Measurements from ENCODE around the gene CRIP1. TPM values are rescaled to one million over a fixed set of nuclear protein-coding genes. Genes with fewer than 3 reads are reported as not detected.

Gene CRIP1
- total and polyA plus RNA-seq, 4 donors = 72.8 to 465 (median 301) TPM

GRCh38 chr14:105475269-105476096, 11.2 kb upstream of the CRIP1 start:
- 6% methylated on average over 38 to 48 of the region's 48 CpGs for whole genome bisulfite sequencing, 2 donors
- Histone ChIP-seq H3K4me1 (ENCODE audit: control insufficient read depth in 5 of 5, insufficient read depth in 5 of 5, low read length in 5 of 5) (peaks cover 0 to 57% (median 20%) of the 10 kb centered on the region in 5 donors), H3K27me3 (ENCODE audit: control insufficient read depth in 3 of 3, insufficient read depth in 3 of 3, low read length in 2 of 3) (no peaks in the 10 kb centered on the region), H3K4me3 (peak overlapping the region; percentile 75), H3K9ac (ENCODE audit: insufficient read depth in 1 of 2, low read length in 2 of 2) (peak overlapping the region; percentile 49 to 68), H3K9me3 (ENCODE audit: control insufficient read depth in 4 of 4, insufficient read depth in 3 of 4, low read length in 3 of 4) (no peaks in the 10 kb centered on the region), H3K27ac (ENCODE audit: low read depth in 1 of 2, low read length in 1 of 2) (peak overlapping the region; percentile 96 to 100), H3K36me3 (ENCODE audit: control insufficient read depth in 4 of 4, insufficient read depth in 4 of 4, low read length in 4 of 4) (peaks cover 0 to 8% (median 0%) of the 10 kb centered on the region in 4 donors)
- ATAC-seq (ENCODE audit: insufficient read depth, low FRiP score) (no peak), DNase-seq (peak; percentile 80 to 87 (median 86))
- TF ChIP-seq CTCF (IDR thresholded peaks at IDR 0.05; ENCODE audit: control extremely low read depth, extremely low read depth) = no peak

GRCh38 chr14:105476097-105476830, 10.4 kb upstream of the CRIP1 start:
- Histone ChIP-seq H3K36me3 (ENCODE audit: control insufficient read depth in 4 of 4, insufficient read depth in 4 of 4, low read length in 4 of 4) (peaks cover 0 to 8% (median 0%) of the 10 kb centered on the region in 4 donors), H3K4me3 (peak overlapping the region; percentile 75), H3K4me1 (ENCODE audit: control insufficient read depth in 5 of 5, insufficient read depth in 5 of 5, low read length in 5 of 5) (peaks cover 0 to 57% (median 17%) of the 10 kb centered on the region in 5 donors), H3K27ac (ENCODE audit: low read depth in 1 of 2, low read length in 1 of 2) (peak overlapping the region; percentile 96 to 100), H3K27me3 (ENCODE audit: control insufficient read depth in 3 of 3, insufficient read depth in 3 of 3, low read length in 2 of 3) (no peaks in the 10 kb centered on the region), H3K9me3 (ENCODE audit: control insufficient read depth in 4 of 4, insufficient read depth in 3 of 4, low read length in 3 of 4) (no peaks in the 10 kb centered on the region), H3K9ac (ENCODE audit: insufficient read depth in 1 of 2, low read length in 2 of 2) (peak overlapping the region; percentile 43 to 68)
- no peak for TF ChIP-seq CTCF (IDR thresholded peaks at IDR 0.05; ENCODE audit: control extremely low read depth, extremely low read depth)
- WGBS, 2 donors = 23 to 33% methylated on average over 21 of the region's 21 CpGs
- no peak for ATAC-seq (ENCODE audit: insufficient read depth, low FRiP score)
- peak; percentile 68 to 70 (median 69) for DNase-seq

- H3K4me1 ChIP-seq (ENCODE audit: control insufficient read depth in 5 of 5, insufficient read depth in 5 of 5, low read length in 5 of 5) = peaks cover 0 to 58% (median 16%) of the 10 kb centered on the region in 5 donors
- H3K9ac ChIP-seq (ENCODE audit: insufficient read depth in 1 of 2, low read length in 2 of 2) = peak overlapping the region in 1 of 2 donors; percentile 23
Measured at GRCh38 chr14:105476831-105477659, 9.6 kb upstream of the CRIP1 start.

More at GRCh38 chr14:105476831-105477659, 9.6 kb upstream of the CRIP1 start:
- peaks cover 0 to 8% (median 0%) of the 10 kb centered on the region in 4 donors for H3K36me3 ChIP-seq (ENCODE audit: control insufficient read depth in 4 of 4, insufficient read depth in 4 of 4, low read length in 4 of 4)
- no peaks in the 10 kb centered on the region for H3K9me3 ChIP-seq (ENCODE audit: control insufficient read depth in 4 of 4, insufficient read depth in 3 of 4, low read length in 3 of 4)
- WGBS, 2 donors = 34 to 41% methylated on average over 15 to 16 of the region's 16 CpGs
- DNase-seq = peak in 2 of 3 donors; percentile 42 to 61
- H3K27ac ChIP-seq (ENCODE audit: low read depth in 1 of 2, low read length in 1 of 2) = peak overlapping the region; percentile 96 to 100
- H3K4me3 ChIP-seq = peak overlapping the region; percentile 75
- no peaks in the 10 kb centered on the region for H3K27me3 ChIP-seq (ENCODE audit: control insufficient read depth in 3 of 3, insufficient read depth in 3 of 3, low read length in 2 of 3)
- TF ChIP-seq CTCF (IDR thresholded peaks at IDR 0.05; ENCODE audit: control extremely low read depth, extremely low read depth) = no peak
- ATAC-seq (ENCODE audit: insufficient read depth, low FRiP score) = no peak

Measured in lung (tissue), 12 donors.